ENCODE results near the gene OR6T1. TPM values are rescaled to one million over a fixed set of nuclear protein-coding genes. Genes with fewer than 3 reads are reported as not detected.

Gene OR6T1, protein sequence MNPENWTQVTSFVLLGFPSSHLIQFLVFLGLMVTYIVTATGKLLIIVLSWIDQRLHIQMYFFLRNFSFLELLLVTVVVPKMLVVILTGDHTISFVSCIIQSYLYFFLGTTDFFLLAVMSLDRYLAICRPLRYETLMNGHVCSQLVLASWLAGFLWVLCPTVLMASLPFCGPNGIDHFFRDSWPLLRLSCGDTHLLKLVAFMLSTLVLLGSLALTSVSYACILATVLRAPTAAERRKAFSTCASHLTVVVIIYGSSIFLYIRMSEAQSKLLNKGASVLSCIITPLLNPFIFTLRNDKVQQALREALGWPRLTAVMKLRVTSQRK
- total RNA-seq (2022), result not detected in 2 replicates
- not detected for Bru-seq, nascent RNA
- not detected for BruChase-seq, experiment 1, labeled RNA remaining after a 2-hour chase
- not detected for BruChase-seq, experiment 2, labeled RNA remaining after a 6-hour chase
- long read RNA-seq, result 0 reads

DNA sequence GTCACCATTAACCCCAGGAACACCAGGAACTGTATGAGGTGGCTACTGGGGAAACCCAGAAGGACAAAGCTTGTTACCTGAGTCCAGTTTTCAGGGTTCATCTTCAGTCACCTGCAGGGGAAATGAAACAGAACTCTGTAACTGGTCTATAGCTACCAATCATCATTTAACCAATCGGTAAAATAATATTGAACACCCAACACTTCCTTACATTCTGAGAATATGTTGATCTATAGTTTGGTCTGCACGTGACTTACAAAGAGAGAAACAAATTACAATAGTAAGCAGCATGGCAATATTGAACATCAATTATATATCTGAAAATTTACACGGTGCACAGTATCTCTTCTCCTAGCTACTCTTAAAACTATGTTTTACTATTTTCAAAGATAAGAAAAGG lies at the start of gene OR6T1:
OR6T1 (minus strand) TSS at position 101 of the 400 bp plus-strand sequence; CDS start at position 101, 0 bp downstream.
- no peaks in the 10 kb centered on the region for H3K36me3 ChIP-seq (ENCODE audit: control insufficient read depth, insufficient read depth, low read length)
- 0 out of 2 replicates have a peak, but pooled peaks cover 5% of the 10 kb centered on the region for H3K9me3 ChIP-seq
- ChIA-PET CTCF (no interaction called here), POLR2A (no interaction called here)
- Mint-ChIP-seq H3K4me3 (ENCODE audit: unreplicated experiment) (no peak within 1 kb of the TSS), H3K27me3 (ENCODE audit: insufficient read depth, unreplicated experiment) (no peaks in the 10 kb centered on the region), H3K36me3 (ENCODE audit: insufficient read depth, unreplicated experiment) (no peaks in the 10 kb centered on the region), H3K27ac (ENCODE audit: unreplicated experiment) (no peak within 1 kb of the TSS), H3K9me3 (ENCODE audit: unreplicated experiment) (peaks cover 31% of the 10 kb centered on the region), H3K4me1 (ENCODE audit: low read depth, unreplicated experiment) (peaks cover 12% of the 10 kb centered on the region)
- no peaks in the 10 kb centered on the region for H3K27me3 ChIP-seq (replicated peaks; ENCODE audit: control insufficient read depth, insufficient read depth, low read length)
- H3K4me1 ChIP-seq, result peaks cover 34% of the 10 kb centered on the region
- TF ChIP-seq, protein P1, sequence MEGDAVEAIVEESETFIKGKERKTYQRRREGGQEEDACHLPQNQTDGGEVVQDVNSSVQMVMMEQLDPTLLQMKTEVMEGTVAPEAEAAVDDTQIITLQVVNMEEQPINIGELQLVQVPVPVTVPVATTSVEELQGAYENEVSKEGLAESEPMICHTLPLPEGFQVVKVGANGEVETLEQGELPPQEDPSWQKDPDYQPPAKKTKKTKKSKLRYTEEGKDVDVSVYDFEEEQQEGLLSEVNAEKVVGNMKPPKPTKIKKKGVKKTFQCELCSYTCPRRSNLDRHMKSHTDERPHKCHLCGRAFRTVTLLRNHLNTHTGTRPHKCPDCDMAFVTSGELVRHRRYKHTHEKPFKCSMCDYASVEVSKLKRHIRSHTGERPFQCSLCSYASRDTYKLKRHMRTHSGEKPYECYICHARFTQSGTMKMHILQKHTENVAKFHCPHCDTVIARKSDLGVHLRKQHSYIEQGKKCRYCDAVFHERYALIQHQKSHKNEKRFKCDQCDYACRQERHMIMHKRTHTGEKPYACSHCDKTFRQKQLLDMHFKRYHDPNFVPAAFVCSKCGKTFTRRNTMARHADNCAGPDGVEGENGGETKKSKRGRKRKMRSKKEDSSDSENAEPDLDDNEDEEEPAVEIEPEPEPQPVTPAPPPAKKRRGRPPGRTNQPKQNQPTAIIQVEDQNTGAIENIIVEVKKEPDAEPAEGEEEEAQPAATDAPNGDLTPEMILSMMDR (IDR thresholded peaks at IDR 0.05; ENCODE audit: insufficient read depth in 1 of 2, low read depth in 1 of 2, low read length in 1 of 2, severe bottlenecking in 1 of 2, unreplicated experiment in 1 of 2), result no peak
- no peak within 1 kb of the TSS for H3K4me3 ChIP-seq (ENCODE audit: low read depth, low read length)
- no peak for DNase-seq
- intact Hi-C loops (cut with micrococcal nuclease; ENCODE audit: unreplicated experiment), result no loop called here
- no TSS peak for BruUV-seq (replicated peaks)

DNA sequence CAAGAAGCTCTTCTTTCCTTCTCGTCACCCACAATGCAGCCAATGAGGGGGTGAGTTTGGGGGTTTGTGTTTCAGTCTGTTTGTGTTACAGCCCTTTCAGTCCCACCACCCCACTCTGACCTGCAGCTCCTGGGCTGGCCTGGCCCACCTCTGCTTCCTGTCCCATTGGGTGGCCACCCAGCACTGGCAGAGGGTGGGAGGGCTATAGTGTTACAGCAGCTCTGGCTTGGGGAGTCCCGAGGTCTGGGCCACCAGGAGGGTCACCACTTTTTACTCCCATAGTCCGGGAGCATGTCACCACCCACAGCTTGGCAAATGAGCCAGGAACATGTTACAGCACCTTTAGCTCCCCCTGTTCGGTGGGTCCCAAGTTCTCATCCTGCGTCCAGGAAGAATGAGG lies 35.7 kb upstream of the OR6T1 start:
- Histone ChIP-seq H3K4me3 (ENCODE audit: low read depth, low read length) (no peak overlapping the region), H3K27me3 (replicated peaks; ENCODE audit: control insufficient read depth, insufficient read depth, low read length) (no peaks in the 10 kb centered on the region), H3K9me3 (no peaks in the 10 kb centered on the region; the same call in 1 of the 2 replicates), H3K36me3 (ENCODE audit: control insufficient read depth, insufficient read depth, low read length) (no peaks in the 10 kb centered on the region), H3K4me1 (no peaks in the 10 kb centered on the region; the same call in 1 of the 2 replicates)
- Mint-ChIP-seq H3K36me3 (ENCODE audit: insufficient read depth, unreplicated experiment) (no peaks in the 10 kb centered on the region), H3K27ac (ENCODE audit: unreplicated experiment) (no peak overlapping the region), H3K27me3 (ENCODE audit: insufficient read depth, unreplicated experiment) (peaks cover 2% of the 10 kb centered on the region), H3K9me3 (ENCODE audit: unreplicated experiment) (peaks cover 10% of the 10 kb centered on the region), H3K4me3 (ENCODE audit: unreplicated experiment) (no peak overlapping the region), H3K4me1 (ENCODE audit: low read depth, unreplicated experiment) (no peaks in the 10 kb centered on the region)
- TF ChIP-seq, protein P1 (IDR thresholded peaks at IDR 0.05; ENCODE audit: insufficient read depth in 1 of 2, low read depth in 1 of 2, low read length in 1 of 2, severe bottlenecking in 1 of 2, unreplicated experiment in 1 of 2), result no peak
- POLR2A ChIA-PET, result no interaction called here
- DNase-seq, result no peak
- intact Hi-C loops (cut with micrococcal nuclease; ENCODE audit: unreplicated experiment), result no loop called here
- no TSS peak for BruUV-seq (replicated peaks)
- CTCF ChIA-PET, result no interaction called here

DNA sequence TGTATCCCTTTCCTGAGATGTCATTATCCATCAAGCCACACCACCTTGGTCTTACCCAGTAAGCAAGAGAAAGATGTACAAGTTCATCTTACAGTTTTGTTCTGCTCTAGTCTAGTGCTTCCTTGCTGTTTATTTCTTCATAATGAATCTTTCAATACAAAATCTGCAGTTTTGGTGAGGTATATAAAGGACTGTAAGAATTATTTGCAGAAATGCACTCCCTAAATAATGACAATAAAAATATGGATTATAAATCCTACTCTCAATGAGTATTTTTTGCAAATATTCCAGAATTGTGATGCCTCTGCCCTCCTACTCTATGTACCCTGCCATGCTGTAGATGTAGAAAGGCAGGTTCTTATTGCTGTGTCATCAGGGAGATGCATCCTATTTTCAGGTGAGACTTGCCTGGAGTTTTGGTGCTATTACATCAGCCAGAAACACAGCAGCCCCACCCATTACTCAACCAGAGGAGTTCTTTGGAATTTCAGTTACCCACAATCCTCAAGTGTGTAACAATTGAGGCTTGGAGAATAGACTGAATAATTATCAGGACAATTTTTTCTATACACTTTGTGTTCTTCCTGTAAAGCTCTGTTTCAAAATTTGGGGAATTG lies 34.2 kb upstream of the OR6T1 start, which contains the start of gene OR10S1:
OR10S1 (minus strand) TSS at position 51 of the 617 bp plus-strand sequence. CDS start 117 bp downstream, outside the sequence.
- no peak within 1 kb of the TSS for H3K4me3 ChIP-seq (ENCODE audit: low read depth, low read length)
- peaks cover 10% of the 10 kb centered on the region for H3K9me3 Mint-ChIP-seq (ENCODE audit: unreplicated experiment)
- TF ChIP-seq, protein P1 (IDR thresholded peaks at IDR 0.05; ENCODE audit: insufficient read depth in 1 of 2, low read depth in 1 of 2, low read length in 1 of 2, severe bottlenecking in 1 of 2, unreplicated experiment in 1 of 2), result no peak
- CTCF ChIA-PET, result no interaction called here
- H3K27me3 ChIP-seq (replicated peaks; ENCODE audit: control insufficient read depth, insufficient read depth, low read length), result no peaks in the 10 kb centered on the region
- H3K27me3 Mint-ChIP-seq (ENCODE audit: insufficient read depth, unreplicated experiment), result no peaks in the 10 kb centered on the region
- no peaks in the 10 kb centered on the region; the same call in 1 of the 2 replicates for H3K9me3 ChIP-seq
- H3K4me1 Mint-ChIP-seq (ENCODE audit: low read depth, unreplicated experiment), result no peaks in the 10 kb centered on the region
- no peaks in the 10 kb centered on the region for H3K36me3 ChIP-seq (ENCODE audit: control insufficient read depth, insufficient read depth, low read length)
- no peak within 1 kb of the TSS for H3K4me3 Mint-ChIP-seq (ENCODE audit: unreplicated experiment)
- H3K4me1 ChIP-seq, result no peaks in the 10 kb centered on the region; the same call in 1 of the 2 replicates
- POLR2A ChIA-PET, result no interaction called here
- no TSS peak for BruUV-seq (replicated peaks)
- intact Hi-C loops (cut with micrococcal nuclease; ENCODE audit: unreplicated experiment), result no loop called here
- peak in 1 of 2 experiments; percentile 45 for DNase-seq
- peak within 1 kb of the TSS; percentile 6 for H3K27ac Mint-ChIP-seq (ENCODE audit: unreplicated experiment)
- no peaks in the 10 kb centered on the region for H3K36me3 Mint-ChIP-seq (ENCODE audit: insufficient read depth, unreplicated experiment)

Measured in Caco-2 (cell line).